CD14-positive monocyte (primary cell): ENCODE data around the gene FCRL6. TPM values are rescaled to one million over a fixed set of nuclear protein-coding genes. Genes with fewer than 3 reads are reported as not detected.

Source experiments
- DNase-seq, 3 donors: peaks; one replicate each; pipeline ENCODE4 v3.0.0-alpha.2; 2011 to 2022
- H2AFZ ChIP-seq: 2 replicates; pipeline ENCODE4 v1.6.0; 2012; ENCODE audit warnings: mild to moderate bottlenecking, low read depth, low read length, inconsistent platforms; ENCODE audit not compliant: insufficient read depth, poor library complexity, severe bottlenecking
- H3K27ac ChIP-seq, 2 donors: 1 replicate in 1 of 2; 2 replicates in 1 of 2; pipeline ENCODE4 v1.5.1; 2012 to 2013; ENCODE audit warnings: low read length in 2 of 2, control low read depth in 1 of 2, inconsistent platforms in 1 of 2, low read depth in 1 of 2, mild to moderate bottlenecking in 1 of 2
- H3K27me3 ChIP-seq, 2 donors: one replicate each; pipeline versions ENCODE4 v1.6.0 to v1.6.1; 2011 to 2013; ENCODE audit warnings: low read length in 2 of 2; ENCODE audit not compliant: control insufficient read depth in 2 of 2, insufficient read depth in 2 of 2
- H3K36me3 ChIP-seq, 2 donors: replicated peaks in 1 of 2; 1 replicate in 1 of 2; 2 replicates in 1 of 2; pipeline versions ENCODE4 v1.5.1 to v1.6.1; 2012 to 2013; ENCODE audit warnings: low read length in 2 of 2, control low read depth in 1 of 2, inconsistent platforms in 1 of 2, mild to moderate bottlenecking in 1 of 2; ENCODE audit not compliant: insufficient read depth in 2 of 2, control insufficient read depth in 1 of 2
- H3K4me1 ChIP-seq, 2 donors: 1 replicate in 1 of 2; 2 replicates in 1 of 2; pipeline versions ENCODE4 v1.5.1 to v1.6.1; 2012 to 2013; ENCODE audit warnings: low read length in 2 of 2, control low read depth in 1 of 2, inconsistent platforms in 1 of 2, mild to moderate bottlenecking in 1 of 2, moderate library complexity in 1 of 2; ENCODE audit not compliant: insufficient read depth in 2 of 2, control insufficient read depth in 1 of 2
- H3K4me2 ChIP-seq: replicated peaks from 2 replicates; pipeline ENCODE3; 2012; ENCODE audit warnings: low read length, moderate library complexity, mild to moderate bottlenecking; ENCODE audit not compliant: poor library complexity, severe bottlenecking; ENCODE audit errors: extremely low read depth
- H3K4me3 ChIP-seq, 3 experiments: fragments of 200-600 bp in 1 of 3; sonication (generic) in 1 of 3; replicated peaks in 1 of 3; 1 replicate in 2 of 3; 2 replicates in 1 of 3; pipeline ENCODE4 v1.5.1; 2011 to 2013; ENCODE audit warnings: low read length in 3 of 3, mild to moderate bottlenecking in 3 of 3, control low read depth in 2 of 3, low read depth in 2 of 3, inconsistent platforms in 1 of 3, moderate library complexity in 1 of 3
- H3K79me2 ChIP-seq: 2 replicates; pipeline ENCODE4 v1.6.0; 2012; ENCODE audit warnings: mild to moderate bottlenecking, control low read depth, inconsistent platforms, low read length, moderate library complexity; ENCODE audit not compliant: insufficient read depth
- H3K9ac ChIP-seq: 2 replicates; pipeline ENCODE4 v1.6.0; 2017; ENCODE audit warnings: low read length, mild to moderate bottlenecking; ENCODE audit not compliant: insufficient read depth, poor library complexity, severe bottlenecking
- H3K9me3 ChIP-seq, 2 donors: replicated peaks in 1 of 2; 1 replicate in 1 of 2; 2 replicates in 1 of 2; pipeline versions ENCODE4 v1.5.1 to v1.6.1; 2012 to 2013; ENCODE audit warnings: low read length in 2 of 2, control low read depth in 1 of 2; ENCODE audit not compliant: control insufficient read depth in 1 of 2, insufficient read depth in 1 of 2
- H4K20me1 ChIP-seq: 2 replicates; pipeline ENCODE4 v1.6.0; 2012; ENCODE audit warnings: mild to moderate bottlenecking, low read length, control low read depth, moderate library complexity; ENCODE audit not compliant: insufficient read depth
- H3K27ac Mint-ChIP-seq, 7 donors: one replicate each; pipeline ENCODE4 v1.8.0; 2020; ENCODE audit warnings: mild to moderate bottlenecking in 7 of 7, mixed read lengths in 7 of 7, moderate library complexity in 6 of 7, inconsistent platforms in 2 of 7
- H3K27me3 Mint-ChIP-seq, 3 donors: one replicate each; pipeline ENCODE4 v1.8.0; 2021 to 2022; ENCODE audit warnings: low read depth in 3 of 3, mild to moderate bottlenecking in 3 of 3, mixed read lengths in 3 of 3, moderate library complexity in 3 of 3, inconsistent platforms in 1 of 3
- H3K36me3 Mint-ChIP-seq, 2 donors: one replicate each; pipeline ENCODE4 v1.8.0; 2020; ENCODE audit warnings: mixed read lengths in 2 of 2, inconsistent platforms in 1 of 2, mild to moderate bottlenecking in 1 of 2
- H3K4me1 Mint-ChIP-seq: one replicate; pipeline ENCODE4 v1.8.0; 2020; ENCODE audit warnings: mild to moderate bottlenecking, mixed read lengths
- H3K4me3 Mint-ChIP-seq, 2 donors: one replicate each; pipeline ENCODE4 v1.8.0; 2020; ENCODE audit warnings: mild to moderate bottlenecking in 2 of 2, mixed read lengths in 2 of 2, moderate library complexity in 1 of 2
- H3K9me3 Mint-ChIP-seq, 7 donors: one replicate each; pipeline ENCODE4 v1.8.0; 2020 to 2022; ENCODE audit warnings: mixed read lengths in 7 of 7, mild to moderate bottlenecking in 6 of 7, moderate library complexity in 6 of 7, inconsistent platforms in 2 of 7
- WGBS: methylation state at CpG from one replicate; pipeline ENCODE4 v1.1.5; 2013; ENCODE audit warnings: missing lambda C conversion rate; ENCODE audit not compliant: insufficient coverage; 5-methylcytosine and 5-hydroxymethylcytosine counted together
- intact Hi-C, 2 donors: fragments of 100-400 bp; cut with micrococcal nuclease; formaldehyde crosslinking; loops; one replicate each; pipeline versions ENCODE4 v1.15.0 to v1.15.1; 2023
- polyA plus RNA-seq, 3 donors: library from polyadenylated mRNA; depleted of rRNA in 1 of 3; unstranded in 2 of 3; stranded (reverse) in 1 of 3; fragments of 300-500 nt in 2 of 3; fragments of >200 nt in 1 of 3; fragmentation: Illumina TruSeq in 2 of 3; gene quantifications; 1 replicate in 2 of 3; 2 replicates in 1 of 3; pipeline ENCODE4 v1.2.3, GENCODE V29; 2012 to 2021
- TF ChIP-seq, protein P1 (sequence below): fragments of 200-600 bp; IDR thresholded peaks from one replicate; pipeline ENCODE4 v1.8.0; 2022; ENCODE audit warnings: antibody characterized with exemption, mild to moderate bottlenecking

The FCRL6 gene
- polyA plus RNA-seq, 3 donors, result 0.15 to 0.36 (median 0.17) TPM

DNA sequence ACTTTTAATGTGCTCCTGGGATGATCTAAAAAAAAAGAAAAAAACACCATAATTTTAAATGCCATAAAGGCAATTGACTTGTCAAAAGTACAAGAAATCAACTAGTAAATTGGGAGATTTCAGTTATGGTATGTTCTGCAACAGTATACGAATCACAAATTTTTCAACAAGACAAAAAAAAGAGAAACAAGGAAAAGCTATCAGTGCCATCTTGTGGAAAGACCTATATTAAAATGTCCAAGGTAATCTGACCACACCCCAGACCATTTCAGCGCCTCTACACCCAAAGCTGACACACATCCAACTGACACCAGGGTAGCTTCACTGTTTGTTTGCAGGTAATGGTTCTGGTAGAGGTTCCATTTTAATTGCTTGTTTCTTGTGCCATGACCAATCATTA lies 26.4 kb upstream of the FCRL6 start:
- no peaks in the 10 kb centered on the region for H3K27me3 ChIP-seq
- Mint-ChIP-seq H3K27ac (no peak overlapping the region), H3K27me3 (peaks cover 0 to 2% (median 1%) of the 10 kb centered on the region in 3 donors), H3K36me3 (no peaks in the 10 kb centered on the region), H3K4me3 (no peak overlapping the region), H3K9me3 (no peaks in the 10 kb centered on the region), H3K4me1 (peaks cover 5% of the 10 kb centered on the region)
- no peaks in the 10 kb centered on the region for H3K79me2 ChIP-seq
- no peak for DNase-seq
- intact Hi-C loops, result no loop called here
- H3K27ac ChIP-seq, result no peak overlapping the region
- no peak overlapping the region for H3K9ac ChIP-seq
- no peaks in the 10 kb centered on the region for H4K20me1 ChIP-seq
- peaks cover 5 to 6% of the 10 kb centered on the region in 2 donors for H3K4me1 ChIP-seq
- no peaks in the 10 kb centered on the region for H3K36me3 ChIP-seq
- no peak overlapping the region for H3K4me3 ChIP-seq
- TF ChIP-seq, protein P1, sequence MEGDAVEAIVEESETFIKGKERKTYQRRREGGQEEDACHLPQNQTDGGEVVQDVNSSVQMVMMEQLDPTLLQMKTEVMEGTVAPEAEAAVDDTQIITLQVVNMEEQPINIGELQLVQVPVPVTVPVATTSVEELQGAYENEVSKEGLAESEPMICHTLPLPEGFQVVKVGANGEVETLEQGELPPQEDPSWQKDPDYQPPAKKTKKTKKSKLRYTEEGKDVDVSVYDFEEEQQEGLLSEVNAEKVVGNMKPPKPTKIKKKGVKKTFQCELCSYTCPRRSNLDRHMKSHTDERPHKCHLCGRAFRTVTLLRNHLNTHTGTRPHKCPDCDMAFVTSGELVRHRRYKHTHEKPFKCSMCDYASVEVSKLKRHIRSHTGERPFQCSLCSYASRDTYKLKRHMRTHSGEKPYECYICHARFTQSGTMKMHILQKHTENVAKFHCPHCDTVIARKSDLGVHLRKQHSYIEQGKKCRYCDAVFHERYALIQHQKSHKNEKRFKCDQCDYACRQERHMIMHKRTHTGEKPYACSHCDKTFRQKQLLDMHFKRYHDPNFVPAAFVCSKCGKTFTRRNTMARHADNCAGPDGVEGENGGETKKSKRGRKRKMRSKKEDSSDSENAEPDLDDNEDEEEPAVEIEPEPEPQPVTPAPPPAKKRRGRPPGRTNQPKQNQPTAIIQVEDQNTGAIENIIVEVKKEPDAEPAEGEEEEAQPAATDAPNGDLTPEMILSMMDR, result no peak
- H3K4me2 ChIP-seq, result no peak overlapping the region
- no CpG with 5 or more reads among the region's 2 CpGs for WGBS
- H3K9me3 ChIP-seq, result no peaks in the 10 kb centered on the region
- H2AFZ ChIP-seq, result no peak overlapping the region

DNA sequence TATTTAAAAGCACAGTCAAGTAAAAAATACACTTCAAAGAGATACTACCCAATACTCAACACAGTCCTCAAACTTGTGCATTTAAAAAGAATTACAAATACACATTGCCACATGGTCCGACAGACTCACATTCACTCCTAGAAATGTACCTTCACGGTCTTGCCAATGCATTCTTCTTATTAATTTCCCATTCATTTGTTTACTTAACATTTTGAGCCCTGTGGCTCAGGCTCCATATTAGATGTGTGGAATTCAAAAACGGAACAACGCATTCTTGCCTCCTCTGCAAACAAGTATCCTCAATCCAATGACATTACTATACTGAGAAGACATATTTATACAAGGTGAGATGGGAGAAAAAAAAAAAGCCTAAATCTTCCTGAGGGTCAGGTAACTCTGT lies 23.9 kb upstream of the FCRL6 start:
- Mint-ChIP-seq H3K4me1 (peaks cover 14% of the 10 kb centered on the region), H3K4me3 (no peak overlapping the region), H3K9me3 (no peaks in the 10 kb centered on the region), H3K27me3 (peaks cover 0 to 1% (median 0%) of the 10 kb centered on the region in 3 donors), H3K36me3 (peaks cover 3 to 5% of the 10 kb centered on the region in 2 donors), H3K27ac (no peak overlapping the region)
- Histone ChIP-seq H3K79me2 (no peaks in the 10 kb centered on the region), H3K9me3 (no peaks in the 10 kb centered on the region), H3K36me3 (peaks cover 0 to 8% of the 10 kb centered on the region in 2 donors), H3K27ac (no peak overlapping the region), H3K4me1 (peaks cover 13 to 17% of the 10 kb centered on the region in 2 donors), H3K9ac (no peak overlapping the region), H2AFZ (no peak overlapping the region), H3K27me3 (no peaks in the 10 kb centered on the region), H3K4me3 (no peak overlapping the region), H4K20me1 (peaks cover 11% of the 10 kb centered on the region), H3K4me2 (no peak overlapping the region)
- TF ChIP-seq, protein P1, result no peak
- DNase-seq, result no peak
- no CpG with 5 or more reads among the region's 4 CpGs for WGBS
- intact Hi-C loops, result no loop called here
